ENCODE data around the gene NTNG1.

NTNG1 gene

GRCh38 chr1:107525145-107525544, 384.3 kb downstream of the NTNG1 start:
- Histone ChIP-seq H2AFZ (ENCODE audit: low read depth) (no peak overlapping the region), H3K4me1 (ENCODE audit: low read depth, poor library complexity, severe bottlenecking) (peaks cover 4% of the 10 kb centered on the region), H3K4me3 (IDR thresholded peaks at IDR 0.05; ENCODE audit: insufficient read depth, low read depth, low read length) (no peak overlapping the region), H3K9ac (no peak overlapping the region), H3K27ac (no peak overlapping the region), H3K79me2 (ENCODE audit: insufficient read depth, low read depth) (no peaks in the 10 kb centered on the region), H3K36me3 (ENCODE audit: insufficient read depth) (no peaks in the 10 kb centered on the region), H3K4me2 (no peak overlapping the region), H3K27me3 (ENCODE audit: insufficient read depth, low read depth) (no peaks in the 10 kb centered on the region), H4K20me1 (ENCODE audit: insufficient read depth) (no peaks in the 10 kb centered on the region)
- TF ChIP-seq CTCF (conservative IDR thresholded peaks at IDR 0.05; ENCODE audit: low read depth, low read length) = no peak

GRCh38 chr1:107525961-107526360, 385.1 kb downstream of the NTNG1 start:
- no peaks in the 10 kb centered on the region for H4K20me1 ChIP-seq (ENCODE audit: insufficient read depth)
- H3K4me1 ChIP-seq (ENCODE audit: low read depth, poor library complexity, severe bottlenecking) = peaks cover 4% of the 10 kb centered on the region
- no peak for TF ChIP-seq CTCF (conservative IDR thresholded peaks at IDR 0.05; ENCODE audit: low read depth, low read length)
- no peak overlapping the region for H3K4me3 ChIP-seq (IDR thresholded peaks at IDR 0.05; ENCODE audit: insufficient read depth, low read depth, low read length)
- no peak overlapping the region for H2AFZ ChIP-seq (ENCODE audit: low read depth)
- no peaks in the 10 kb centered on the region for H3K27me3 ChIP-seq (ENCODE audit: insufficient read depth, low read depth)
- no peak overlapping the region for H3K4me2 ChIP-seq
- no peak overlapping the region for H3K9ac ChIP-seq
- no peaks in the 10 kb centered on the region for H3K79me2 ChIP-seq (ENCODE audit: insufficient read depth, low read depth)
- H3K36me3 ChIP-seq (ENCODE audit: insufficient read depth) = no peaks in the 10 kb centered on the region
- H3K27ac ChIP-seq = no peak overlapping the region

- no peak for TF ChIP-seq CTCF (conservative IDR thresholded peaks at IDR 0.05; ENCODE audit: low read depth, low read length)
- Histone ChIP-seq H4K20me1 (ENCODE audit: insufficient read depth) (no peaks in the 10 kb centered on the region), H3K4me2 (no peak overlapping the region), H3K4me3 (IDR thresholded peaks at IDR 0.05; ENCODE audit: insufficient read depth, low read depth, low read length) (no peak overlapping the region), H3K27me3 (ENCODE audit: insufficient read depth, low read depth) (no peaks in the 10 kb centered on the region), H3K79me2 (ENCODE audit: insufficient read depth, low read depth) (no peaks in the 10 kb centered on the region), H3K27ac (no peak overlapping the region), H3K4me1 (ENCODE audit: low read depth, poor library complexity, severe bottlenecking) (peaks cover 4% of the 10 kb centered on the region), H2AFZ (ENCODE audit: low read depth) (no peak overlapping the region), H3K9ac (no peak overlapping the region), H3K36me3 (ENCODE audit: insufficient read depth) (no peaks in the 10 kb centered on the region)
Measured at GRCh38 chr1:107526524-107527198, 385.8 kb downstream of the NTNG1 start.

GRCh38 chr1:107529511-107530149, 388.8 kb downstream of the NTNG1 start:
- Histone ChIP-seq H3K79me2 (ENCODE audit: insufficient read depth, low read depth) (no peaks in the 10 kb centered on the region), H3K27ac (no peak overlapping the region), H4K20me1 (ENCODE audit: insufficient read depth) (no peaks in the 10 kb centered on the region), H3K36me3 (ENCODE audit: insufficient read depth) (no peaks in the 10 kb centered on the region), H3K4me3 (IDR thresholded peaks at IDR 0.05; ENCODE audit: insufficient read depth, low read depth, low read length) (no peak overlapping the region), H3K27me3 (ENCODE audit: insufficient read depth, low read depth) (no peaks in the 10 kb centered on the region), H2AFZ (ENCODE audit: low read depth) (no peak overlapping the region), H3K4me1 (ENCODE audit: low read depth, poor library complexity, severe bottlenecking) (peaks cover 4% of the 10 kb centered on the region), H3K9ac (no peak overlapping the region), H3K4me2 (no peak overlapping the region)
- peak; percentile 80 for TF ChIP-seq CTCF (conservative IDR thresholded peaks at IDR 0.05; ENCODE audit: low read depth, low read length)
